H1 (cell line): Measurements from ENCODE around the gene SF3B2. TPM values are rescaled to one million over a fixed set of nuclear protein-coding genes. Genes with fewer than 3 reads are reported as not detected.

Experiments used
- HDAC6 ChIP-seq: IDR thresholded peaks from one replicate; pipeline ENCODE4 v1.7.1; 2012; ENCODE audit warnings: low read depth, mild to moderate bottlenecking, inconsistent platforms, low read length, moderate library complexity
- RBBP5 ChIP-seq: IDR thresholded peaks from 2 replicates; pipeline ENCODE4 v1.7.1; 2012; ENCODE audit warnings: low read depth, mild to moderate bottlenecking, inconsistent platforms, low read length, moderate library complexity, borderline replicate concordance
- polyA plus RNA-seq, 7 experiments: library from polyadenylated mRNA; depleted of rRNA in 3 of 7; stranded (reverse) in 5 of 7; unstranded in 2 of 7; fragments of >200 nt in 5 of 7; fragments of 200-250 nt in 2 of 7; gene quantifications; 1 replicate in 5 of 7; 2 replicates in 1 of 7; 4 replicates in 1 of 7; pipeline versions ENCODE4 v1.2.1 to v1.2.3, GENCODE V29; 2011 to 2013; ENCODE audit warnings: missing spikeins in 2 of 7, mixed read lengths in 2 of 7
- total RNA-seq: library from RNA; stranded (reverse); fragmentation: NEBNext Ultra II Directional; extraction: Animal tissue kit (Norgen Biotek cat#: 25700); gene quantifications from 2 replicates; pipeline ENCODE4 v1.2.1, GENCODE V29; 2021

Gene SF3B2
- total and polyA plus RNA-seq, 2 of the 8 experiments (the other 6 are each of a cell fraction or from before 2014, with no cell fraction given) = 182 to 237 TPM

GRCh38 chr11:66107600-66108510 lies 55.7 kb downstream of the SF3B2 start (continued):
- TF ChIP-seq RBBP5 (no peak), HDAC6 (no peak)
